GM21825 (cell line): Measurements from ENCODE around the gene ZNF429.
"Not testable (repeated sequence)": the region's sequence is repeated elsewhere in the genome, so short reads cannot be mapped to it uniquely, and the experiment has no call there.

ENCODE experiments used
- ATAC-seq: cut with Tn5 transposase; IDR thresholded peaks from one replicate; pipeline ENCODE4 v1.9.1; 2021; ENCODE audit warnings: mild to moderate bottlenecking, moderate library complexity; ENCODE audit not compliant: unreplicated experiment

The ZNF429 gene

GRCh38 chr19:21587549-21587948 lies 82.1 kb downstream of the ZNF429 start:
- ATAC-seq = no peak

- no peak for ATAC-seq
Measured at GRCh38 chr19:21588065-21588601, 82.7 kb downstream of the ZNF429 start.

GRCh38 chr19:21590867-21591266 lies 85.5 kb downstream of the ZNF429 start:
- ATAC-seq = no peak

GRCh38 chr19:21593008-21593481 lies 87.6 kb downstream of the ZNF429 start:
- ATAC-seq = no peak

- no peak for ATAC-seq
Measured at GRCh38 chr19:21593502-21593901, 88.1 kb downstream of the ZNF429 start.

GRCh38 chr19:21593934-21594820 lies 88.8 kb downstream of the ZNF429 start:
- no peak for ATAC-seq

- ATAC-seq = no peak
Measured at GRCh38 chr19:21595185-21595584, 89.8 kb downstream of the ZNF429 start.

GRCh38 chr19:21602082-21602658 lies 96.8 kb downstream of the ZNF429 start:
- ATAC-seq = no peak

- ATAC-seq = not testable (repeated sequence)
Measured at GRCh38 chr19:21602659-21603430, 97.4 kb downstream of the ZNF429 start.

- ATAC-seq = no peak
Measured at GRCh38 chr19:21603431-21604231, 98.2 kb downstream of the ZNF429 start.

- ATAC-seq = no peak
Measured at GRCh38 chr19:21604351-21604926, 99.0 kb downstream of the ZNF429 start.
